ENCODE measurements around the gene TBX10.
"Not testable (repeated sequence)": the region's sequence is repeated elsewhere in the genome, so short reads cannot be mapped to it uniquely, and the experiment has no call there.

TBX10 gene

GRCh38 chr11:67663532-67664212 lies 24.1 kb upstream of the TBX10 start:
- DNase-seq, result no peak

DNA sequence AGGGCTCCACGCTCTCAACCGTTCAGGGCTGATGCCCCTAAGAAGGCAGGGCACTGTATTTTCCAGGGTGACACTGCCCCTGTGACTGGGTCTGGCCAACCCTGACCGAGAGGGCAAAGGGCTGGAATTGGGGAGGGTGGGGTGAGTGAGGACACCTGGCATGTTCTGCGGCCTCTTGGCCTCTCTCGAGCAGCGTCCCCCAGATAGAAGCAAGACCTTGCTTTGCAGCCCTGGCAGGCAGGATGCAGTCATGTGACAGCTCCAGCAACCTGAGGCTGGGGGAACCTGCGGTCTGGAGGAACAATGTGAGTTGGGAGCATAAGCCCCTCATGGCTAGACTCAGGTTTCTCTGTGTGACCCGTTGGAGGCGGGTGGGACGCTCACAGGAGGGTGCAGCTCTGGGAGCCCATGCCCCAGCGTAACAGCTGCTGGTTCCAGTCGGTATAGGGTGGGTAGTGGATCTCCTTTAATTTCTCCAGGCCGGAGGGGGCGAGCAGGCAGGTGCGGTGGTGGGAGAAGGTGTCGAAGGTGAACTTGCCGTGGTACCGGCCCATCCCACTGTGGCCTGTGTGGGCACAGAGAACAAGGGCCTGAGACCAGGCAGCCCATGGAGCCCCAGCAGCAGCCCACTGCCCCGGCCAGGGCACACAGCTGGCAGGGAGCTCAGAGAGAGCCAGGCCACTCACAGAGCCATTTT lies 23.4 kb upstream of the TBX10 start:
- no peak for DNase-seq

DNA sequence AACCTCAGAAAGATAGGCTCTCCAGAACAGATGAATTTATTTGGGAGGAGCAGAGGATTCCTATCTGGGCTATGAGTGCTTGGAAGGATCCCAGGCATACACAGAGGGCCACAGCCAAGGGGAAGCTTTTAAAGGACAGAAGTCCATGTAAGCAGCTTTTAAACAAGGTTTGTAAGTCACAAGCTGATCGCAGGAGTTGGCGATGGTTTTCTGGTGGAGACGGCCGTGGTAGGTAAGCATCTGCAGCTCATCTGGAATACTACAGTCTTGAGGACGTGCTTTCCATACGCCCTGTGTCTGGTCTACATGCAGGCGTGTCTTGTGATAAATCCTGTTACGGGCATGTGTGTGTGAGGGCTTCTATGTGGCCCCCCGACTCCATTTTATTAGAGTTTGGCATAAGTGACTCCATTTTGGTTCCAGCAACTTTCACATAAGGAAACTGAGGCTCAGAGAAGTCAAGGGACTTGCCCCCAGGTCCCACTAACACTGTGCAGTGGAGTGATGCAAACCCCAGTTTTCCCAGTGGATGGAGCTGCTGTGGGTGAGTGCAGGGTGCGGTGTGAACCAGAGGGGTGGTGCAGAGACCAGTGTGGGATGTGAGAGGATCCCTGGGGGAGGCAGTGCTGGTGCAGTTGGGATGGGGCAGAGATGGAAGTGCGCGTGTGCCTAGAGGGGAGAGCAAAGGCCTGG lies 22.7 kb upstream of the TBX10 start:
- DNase-seq, result no peak

GRCh38 chr11:67660752-67661151 lies 21.2 kb upstream of the TBX10 start:
- not testable (repeated sequence) for DNase-seq

GRCh38 chr11:67659651-67660165 lies 20.1 kb upstream of the TBX10 start:
- not testable (repeated sequence) for DNase-seq

- DNase-seq, result no peak
Measured at GRCh38 chr11:67657300-67657699, 17.7 kb upstream of the TBX10 start.

GRCh38 chr11:67656278-67656922 lies 16.8 kb upstream of the TBX10 start:
- DNase-seq, result no peak

GRCh38 chr11:67654225-67654624 lies 14.7 kb upstream of the TBX10 start:
- DNase-seq, result no peak

- DNase-seq, result no peak
Measured at GRCh38 chr11:67652965-67653845, 13.6 kb upstream of the TBX10 start.

- no peak for DNase-seq
Measured at GRCh38 chr11:67651976-67652781, 12.6 kb upstream of the TBX10 start.

DNA sequence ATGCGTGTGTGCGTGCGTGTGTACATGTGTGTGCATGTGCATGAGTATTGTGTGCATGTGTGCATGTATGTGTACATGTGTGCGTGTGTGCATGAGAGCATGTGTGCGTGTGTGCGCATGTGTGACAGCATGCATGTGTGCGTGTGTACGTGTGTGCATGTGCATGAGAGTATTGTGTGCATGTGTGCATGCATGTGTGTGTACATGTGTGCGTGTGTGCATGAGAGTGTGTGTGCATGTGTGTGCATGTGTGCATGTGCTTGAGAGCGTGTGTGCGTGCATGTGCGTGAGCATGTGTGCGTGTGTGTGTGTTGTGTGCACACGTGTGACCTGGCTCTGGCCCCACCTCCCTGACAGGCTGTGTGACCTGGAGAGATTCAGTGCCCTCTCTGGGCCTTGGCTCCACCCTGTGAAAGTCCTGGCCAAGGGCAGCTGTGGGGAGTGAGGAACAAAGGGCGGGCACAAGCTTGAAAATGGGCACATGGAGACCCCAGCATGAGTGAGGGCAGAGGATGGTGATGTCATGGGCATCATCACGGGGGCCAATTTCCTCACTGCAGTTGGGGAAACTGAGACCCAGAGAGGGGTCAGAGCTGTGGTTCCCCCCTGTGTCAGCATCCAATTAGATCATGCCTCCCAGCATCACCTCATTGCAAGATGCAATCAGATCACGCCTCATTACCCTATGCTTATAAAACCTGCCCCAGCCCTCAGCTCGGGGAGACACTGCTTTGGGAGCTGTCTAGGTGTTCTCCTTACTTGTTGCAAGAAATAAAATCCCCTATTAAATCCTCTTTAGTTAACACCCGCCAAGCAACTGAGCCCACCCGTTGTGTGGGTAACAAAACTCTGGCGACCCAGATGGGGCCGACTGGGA lies 10.3 kb upstream of the TBX10 start:
- DNase-seq, result no peak

- DNase-seq, result no peak
Measured at GRCh38 chr11:67648796-67649613, 9.4 kb upstream of the TBX10 start.

GRCh38 chr11:67648140-67648795 lies 8.7 kb upstream of the TBX10 start:
- no peak for DNase-seq

- DNase-seq, result no peak
Measured at GRCh38 chr11:67647471-67647870, 7.9 kb upstream of the TBX10 start.

DNA sequence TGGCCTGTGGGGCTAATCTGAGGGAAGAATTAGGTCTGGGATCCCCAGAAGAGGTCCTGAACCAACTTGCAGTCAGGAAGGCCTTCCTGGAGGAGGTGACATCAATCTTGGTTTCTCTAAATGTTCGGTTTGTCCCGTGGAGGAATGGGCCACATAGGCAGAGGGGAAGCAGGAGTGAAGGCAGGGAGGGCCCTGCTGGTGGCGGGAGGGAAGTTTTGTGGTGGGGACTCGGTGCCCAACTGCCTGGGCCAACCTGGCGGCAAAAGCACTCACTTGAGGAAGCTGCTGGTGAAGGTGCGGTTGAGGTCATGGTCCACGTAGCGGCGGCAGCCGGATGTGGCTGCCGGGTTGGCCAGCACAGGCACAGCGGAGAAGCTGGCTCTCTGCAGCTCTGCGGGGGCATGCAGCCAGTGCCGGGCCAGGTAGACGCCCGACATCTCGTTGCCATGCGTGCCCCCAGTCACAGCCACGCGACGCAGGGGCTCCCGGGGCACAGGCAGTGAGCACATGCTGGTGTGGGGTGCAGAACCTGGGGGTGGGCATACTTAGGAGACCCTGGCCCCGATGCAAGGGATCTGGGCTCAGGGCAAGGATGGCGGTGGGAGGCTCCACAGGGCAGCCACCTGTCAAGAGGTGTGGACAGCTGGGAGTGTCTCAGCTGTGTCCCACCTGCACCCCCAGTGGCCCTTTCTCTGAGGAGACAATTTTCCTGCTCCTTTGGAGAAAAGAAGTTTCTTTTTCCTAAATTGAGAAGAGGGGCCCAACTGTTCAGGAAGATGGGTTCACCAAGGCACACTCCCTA lies 7.2 kb upstream of the TBX10 start:
- no peak for DNase-seq

- DNase-seq, result no peak
Measured at GRCh38 chr11:67645521-67646461, 6.2 kb upstream of the TBX10 start.

Measured in fibroblast of skin of right biceps (primary cell).